Islet of Langerhans (tissue), 1 donor: ENCODE measurements around the gene LYG2.
"Not testable (repeated sequence)": the region's sequence is repeated elsewhere in the genome, so short reads cannot be mapped to it uniquely, and the experiment has no call there.

Experiments
- FAIRE-seq: peaks from one replicate; lab custom pipeline; 2011; peaks lifted over from hg19 to GRCh38; lab: Jason Lieb, UNC

Gene LYG2

GRCh38 chr2:99200076-99200800, 55.2 kb downstream of the LYG2 start:
- no peak for FAIRE-seq

GRCh38 chr2:99198103-99198841, 57.2 kb downstream of the LYG2 start:
- FAIRE-seq, result no peak

GRCh38 chr2:99192364-99192763, 63.1 kb downstream of the LYG2 start:
- FAIRE-seq, result not testable (repeated sequence)
